NCI-H345 treated with DMSO at 0.1 percent for 48 hours (cell line): ENCODE measurements around the gene MGMT.
A peak's percentile ranks its signal among the peaks of the same experiment; 100 is the strongest.
"Not testable (repeated sequence)": the region's sequence is repeated elsewhere in the genome, so short reads cannot be mapped to it uniquely, and the experiment has no call there.

ENCODE experiments used
- DNase-seq: peaks from one replicate; lab custom pipeline; 2025; ENCODE audit not compliant: unreplicated experiment; lab: John Stamatoyannopoulos, UW

Gene MGMT

DNA sequence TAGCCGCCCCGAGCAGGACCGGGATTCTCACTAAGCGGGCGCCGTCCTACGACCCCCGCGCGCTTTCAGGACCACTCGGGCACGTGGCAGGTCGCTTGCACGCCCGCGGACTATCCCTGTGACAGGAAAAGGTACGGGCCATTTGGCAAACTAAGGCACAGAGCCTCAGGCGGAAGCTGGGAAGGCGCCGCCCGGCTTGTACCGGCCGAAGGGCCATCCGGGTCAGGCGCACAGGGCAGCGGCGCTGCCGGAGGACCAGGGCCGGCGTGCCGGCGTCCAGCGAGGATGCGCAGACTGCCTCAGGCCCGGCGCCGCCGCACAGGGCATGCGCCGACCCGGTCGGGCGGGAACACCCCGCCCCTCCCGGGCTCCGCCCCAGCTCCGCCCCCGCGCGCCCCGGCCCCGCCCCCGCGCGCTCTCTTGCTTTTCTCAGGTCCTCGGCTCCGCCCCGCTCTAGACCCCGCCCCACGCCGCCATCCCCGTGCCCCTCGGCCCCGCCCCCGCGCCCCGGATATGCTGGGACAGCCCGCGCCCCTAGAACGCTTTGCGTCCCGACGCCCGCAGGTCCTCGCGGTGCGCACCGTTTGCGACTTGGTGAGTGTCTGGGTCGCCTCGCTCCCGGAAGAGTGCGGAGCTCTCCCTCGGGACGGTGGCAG, at the start of gene MGMT:
TSS of gene MGMT (plus strand) at position 539 of the 656 bp plus-strand sequence.
- peak; percentile 26 for DNase-seq

DNA sequence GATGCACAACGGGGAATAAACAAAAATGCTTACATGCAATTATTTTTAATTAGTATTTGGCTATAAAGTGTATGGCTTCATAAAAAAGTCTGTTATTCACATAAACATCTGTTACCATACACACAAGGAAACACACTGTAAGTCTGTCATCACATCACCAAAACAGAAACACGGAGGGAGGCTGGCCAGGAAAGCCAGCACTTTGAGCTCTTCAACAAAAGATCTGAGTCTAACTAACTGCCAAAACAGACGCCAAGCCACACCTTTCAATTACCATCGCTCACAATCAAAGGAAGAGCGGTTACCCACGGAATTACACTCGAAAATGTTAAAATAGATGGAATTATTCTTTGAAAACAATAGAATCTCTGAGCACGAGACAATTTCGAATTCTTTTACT, 49.2 kb upstream of the MGMT start:
- no peak for DNase-seq

DNA sequence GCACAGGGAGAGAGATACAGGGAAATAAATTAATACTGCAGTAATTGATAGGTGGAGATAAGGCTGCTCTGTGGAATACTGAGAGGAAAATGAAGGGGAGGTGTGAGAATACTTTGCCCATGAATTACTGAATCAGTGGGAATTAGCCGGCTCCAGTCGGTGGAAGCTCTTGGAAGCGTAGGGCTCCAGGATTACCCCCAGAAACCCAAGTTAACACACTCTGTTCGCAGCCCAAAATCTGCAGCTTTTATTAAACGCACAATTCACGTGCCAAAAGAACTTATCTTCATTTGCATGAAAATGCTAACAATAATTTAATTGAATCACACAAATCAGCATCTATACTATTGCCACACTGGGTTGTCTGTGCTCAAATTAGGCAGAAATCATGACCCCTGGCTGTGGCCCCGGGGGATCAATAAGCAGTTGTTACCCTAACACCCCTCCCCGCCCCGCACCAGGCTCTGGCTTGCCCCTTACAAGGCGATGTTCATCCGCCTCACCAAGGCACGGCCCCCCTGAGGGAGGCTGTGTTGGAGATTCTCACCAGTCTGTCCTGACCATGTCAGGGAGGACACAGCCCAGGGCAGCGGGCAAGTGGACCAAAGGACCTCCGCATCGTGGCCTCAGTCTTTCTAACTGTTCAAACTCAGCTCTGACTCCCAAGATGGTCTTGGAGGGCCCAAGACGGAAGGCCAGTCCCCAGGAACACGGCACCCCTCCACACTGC, 48.4 kb upstream of the MGMT start:
- no peak for DNase-seq

DNA sequence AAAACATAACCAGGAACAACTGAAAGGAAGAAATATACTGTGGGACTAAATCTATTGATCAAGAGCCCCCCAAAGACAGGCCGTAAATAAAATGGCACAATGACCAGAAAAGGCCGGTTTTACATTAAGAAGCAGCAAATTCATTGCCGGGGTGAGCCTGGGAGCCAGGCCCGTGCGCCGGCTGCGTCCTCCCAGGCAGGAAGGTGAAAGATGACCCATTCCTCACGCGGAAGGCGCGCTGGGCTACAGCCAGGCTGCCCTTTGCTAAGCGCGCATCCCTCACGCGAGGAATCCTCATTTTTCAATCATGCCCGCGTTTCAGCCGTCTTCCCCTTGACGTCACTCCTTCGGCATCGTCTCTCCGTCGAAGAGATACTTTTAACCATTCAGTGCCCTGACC, 47.6 kb upstream of the MGMT start:
- no peak for DNase-seq

DNA sequence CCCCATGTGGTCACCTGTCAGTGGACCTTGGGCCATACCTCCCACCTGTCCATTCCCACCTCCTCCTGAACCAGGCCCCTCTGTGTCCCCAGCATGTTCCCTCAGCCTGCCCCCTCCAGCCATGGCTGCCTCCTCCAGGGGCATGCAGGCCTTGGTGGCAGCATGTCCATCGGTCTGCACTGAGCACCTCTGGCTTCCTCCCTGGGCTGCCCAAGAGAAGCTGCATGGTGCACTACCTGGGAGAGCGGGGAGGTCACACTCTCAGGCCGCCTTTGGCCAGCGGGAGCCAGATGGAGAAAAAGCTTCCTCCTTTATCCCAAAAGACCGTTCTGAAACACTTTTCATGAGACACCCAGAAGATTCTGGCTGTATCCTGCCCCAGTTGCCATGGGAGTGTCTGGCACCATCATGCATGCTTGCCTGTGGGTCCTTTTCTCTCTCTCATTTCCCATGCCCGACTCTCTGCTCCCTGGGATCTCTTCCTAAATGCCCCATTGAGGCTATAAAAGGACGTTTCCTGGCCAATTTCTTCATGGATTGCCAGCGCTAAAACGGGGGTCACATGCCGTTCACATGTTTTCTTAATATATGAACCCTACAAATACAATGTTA, 45.5 kb upstream of the MGMT start:
- no peak for DNase-seq

DNA sequence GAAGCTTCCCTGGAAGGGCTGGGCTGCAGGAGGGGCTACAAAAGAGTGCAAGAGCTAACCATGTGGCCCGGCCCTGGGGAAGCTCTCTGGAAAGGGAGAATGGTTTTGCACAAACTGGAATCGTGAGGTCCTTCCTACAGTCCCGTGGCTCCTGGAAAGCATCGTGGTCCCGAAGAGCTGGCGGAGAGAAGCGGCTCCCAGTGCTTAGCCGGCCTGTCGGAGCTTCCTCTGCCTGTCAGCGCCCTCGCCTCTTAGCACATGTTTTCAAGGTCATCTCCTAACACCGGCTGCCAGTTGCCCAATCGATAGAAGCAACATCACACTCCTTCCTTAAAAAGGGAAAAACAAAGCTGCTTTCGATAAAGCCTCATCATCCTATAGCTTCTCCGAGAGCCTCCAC, 42.1 kb upstream of the MGMT start:
- no peak for DNase-seq

DNA sequence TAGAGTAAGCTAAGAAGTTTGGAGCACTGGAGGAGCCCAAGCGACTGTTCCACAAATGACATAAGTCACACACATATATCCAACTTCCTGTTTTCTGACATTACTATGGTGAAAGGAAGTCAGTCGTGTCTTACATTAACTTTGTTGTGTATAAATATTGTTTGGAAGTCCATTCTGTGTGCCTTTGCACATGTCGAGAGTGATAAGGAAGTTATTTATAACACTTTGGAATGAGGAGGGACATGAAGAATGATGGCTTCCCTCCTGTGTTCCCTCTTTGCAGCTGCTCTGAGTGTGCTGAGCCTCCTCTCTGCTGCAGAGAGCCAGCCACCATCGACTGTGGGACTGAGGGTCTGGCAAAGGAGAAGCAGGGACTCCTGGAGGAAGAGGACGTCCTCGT, 40.4 kb upstream of the MGMT start:
- DNase-seq = no peak

DNA sequence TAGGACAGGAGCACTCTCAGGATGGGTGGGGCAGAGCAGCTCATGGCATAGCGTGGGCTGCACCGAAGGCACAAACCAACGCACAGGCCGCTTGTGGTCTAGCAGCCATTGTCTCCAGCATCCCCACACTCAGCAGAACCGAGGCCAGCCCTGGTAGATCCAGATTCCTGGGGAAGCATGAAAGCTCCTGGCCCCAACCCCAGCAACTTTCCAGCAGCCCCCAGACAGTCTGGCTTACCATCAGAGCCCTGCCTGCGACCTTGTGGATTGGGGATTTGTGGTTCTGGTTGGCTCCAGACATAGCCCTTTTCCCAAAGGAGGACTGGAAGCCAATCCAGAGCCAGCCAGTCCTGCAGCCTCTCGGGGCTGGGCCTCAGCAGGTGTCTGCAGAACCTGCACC, 33.8 kb upstream of the MGMT start:
- no peak for DNase-seq

DNA sequence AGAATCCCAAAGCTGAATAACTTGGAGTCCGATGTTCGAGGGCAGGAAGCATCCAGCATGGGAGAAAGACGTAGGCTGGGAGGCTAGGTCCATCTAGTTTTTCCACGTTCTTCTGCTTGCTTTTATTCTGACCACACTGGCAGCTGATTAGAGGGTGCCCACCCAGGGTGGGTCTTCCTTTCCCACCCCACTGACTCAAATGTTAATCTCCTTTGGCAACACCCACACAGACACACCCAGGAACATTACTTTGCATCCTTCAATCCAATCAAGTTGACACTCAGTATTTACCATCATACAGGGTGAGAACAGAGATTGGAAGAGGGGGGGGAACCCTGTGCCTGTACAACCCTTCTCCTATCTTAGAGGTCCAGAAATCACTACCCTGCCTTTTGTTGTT, 31.3 kb upstream of the MGMT start:
- not testable (repeated sequence) for DNase-seq

DNA sequence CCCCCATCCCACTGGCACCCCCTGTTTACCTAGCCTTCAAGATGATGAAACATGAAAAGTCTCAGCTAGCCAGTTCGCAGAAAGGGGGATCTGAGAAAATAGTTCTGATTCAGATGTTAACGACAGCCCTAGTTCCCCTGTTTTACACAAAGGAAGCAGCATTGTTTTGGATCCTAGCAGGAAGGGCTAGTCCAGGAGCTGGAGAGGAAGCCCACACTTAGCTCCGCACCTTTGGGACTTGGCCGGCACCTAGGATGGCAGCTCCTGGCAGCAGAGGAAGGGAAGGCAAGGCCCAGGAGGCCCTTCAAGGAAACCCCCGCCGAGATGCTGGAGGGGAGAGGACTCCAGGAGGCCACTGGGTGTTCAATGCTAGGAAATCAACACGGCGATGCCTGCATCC, 29.0 kb upstream of the MGMT start:
- DNase-seq = no peak

DNA sequence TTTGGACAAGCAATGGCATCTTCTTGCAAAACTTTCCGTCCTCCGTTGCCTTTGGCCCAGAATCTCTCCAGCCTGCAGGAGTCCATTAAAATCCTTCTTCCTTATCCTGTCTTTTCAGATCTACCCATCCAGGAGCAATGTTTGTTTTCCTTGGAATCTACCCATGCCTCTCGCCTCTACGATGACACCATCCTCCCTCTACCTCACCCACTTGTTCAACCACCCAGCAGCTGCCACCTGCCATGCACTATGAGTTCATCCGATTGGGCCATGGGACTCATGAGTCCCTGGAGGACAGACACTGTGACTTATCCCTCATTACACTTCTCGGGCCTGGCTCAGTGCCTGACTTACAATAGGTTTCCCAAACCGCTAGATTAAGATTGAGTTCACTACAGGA, 26.8 kb upstream of the MGMT start:
- DNase-seq = no peak

DNA sequence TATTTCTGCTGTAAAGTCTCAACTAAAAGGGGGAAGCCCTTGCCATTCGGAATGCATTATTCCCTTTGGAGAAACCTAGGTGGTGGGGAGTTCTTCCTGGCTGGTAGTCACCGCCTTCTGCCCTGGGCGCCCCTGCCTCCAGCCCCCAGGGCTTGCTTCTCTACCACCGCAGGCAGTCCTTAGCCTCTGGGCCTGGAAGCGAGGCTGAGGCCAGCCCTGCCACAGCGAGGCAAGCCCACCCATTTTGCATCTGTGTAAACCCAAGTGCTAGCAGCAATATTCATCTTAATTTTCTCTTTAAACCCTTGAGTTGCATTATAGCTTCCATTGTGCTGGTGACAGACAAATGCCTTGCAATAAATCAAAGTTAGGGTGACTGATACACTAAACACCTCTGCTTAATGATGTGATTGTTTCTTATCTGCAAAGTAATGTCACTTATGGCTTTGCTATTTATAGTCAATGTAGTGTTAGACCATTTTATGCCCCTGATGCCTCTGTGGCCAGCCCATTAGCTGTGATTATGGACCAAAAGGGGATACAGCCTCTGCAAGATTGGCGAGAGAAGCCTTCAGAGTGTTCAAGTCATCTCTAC, 26.2 kb upstream of the MGMT start:
- no peak for DNase-seq

DNA sequence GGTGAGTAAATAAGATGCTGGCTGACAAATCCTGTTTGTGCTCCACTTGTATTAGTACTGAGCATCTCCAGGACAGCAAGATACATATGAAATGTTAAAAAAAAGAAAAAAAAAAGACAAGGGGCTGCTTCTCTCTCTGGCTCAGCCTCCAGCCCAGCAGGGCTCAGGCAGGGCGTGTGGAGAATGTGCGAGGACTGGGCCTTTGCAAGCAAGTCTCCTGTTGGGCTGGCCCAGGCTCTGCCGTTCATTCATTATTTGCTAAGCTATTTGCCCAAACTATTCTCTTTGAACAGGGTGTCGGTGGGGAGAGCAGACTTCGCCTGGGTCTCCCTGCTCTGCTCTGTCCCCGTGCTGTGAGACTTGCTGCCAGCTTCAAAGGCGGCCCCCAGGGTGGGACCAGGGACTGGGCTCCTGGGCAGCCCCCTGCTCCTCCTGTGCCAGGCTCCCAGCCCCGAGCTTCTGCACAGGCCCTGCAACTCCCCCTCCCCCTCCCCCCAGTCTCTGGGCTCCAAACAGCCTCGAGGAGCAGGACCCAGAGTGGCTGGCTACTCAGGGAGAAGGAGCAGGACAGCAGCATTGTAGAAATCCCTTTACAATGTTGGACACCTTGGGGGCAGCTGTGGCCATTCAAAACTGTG, 25.6 kb upstream of the MGMT start:
- no peak for DNase-seq

DNA sequence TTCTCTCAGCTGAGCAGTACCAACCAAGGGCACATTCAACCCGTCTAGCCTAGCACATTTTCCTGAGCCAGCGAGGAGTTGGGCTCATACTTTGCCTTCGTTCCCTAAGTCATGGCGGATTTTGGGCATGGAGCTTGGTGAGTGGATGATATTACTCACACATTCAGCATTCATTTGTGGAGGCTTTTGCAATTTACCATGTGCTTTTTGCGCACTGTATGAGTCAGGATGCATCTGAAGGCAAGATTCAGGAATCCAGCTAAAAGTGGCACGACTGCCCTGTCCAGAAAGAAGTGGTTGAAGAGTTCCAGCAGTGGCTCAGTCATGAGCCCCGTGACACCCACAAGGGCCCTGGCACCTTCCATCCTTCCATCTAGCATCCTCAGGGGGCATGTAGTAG, 24.2 kb upstream of the MGMT start:
- DNase-seq = no peak

DNA sequence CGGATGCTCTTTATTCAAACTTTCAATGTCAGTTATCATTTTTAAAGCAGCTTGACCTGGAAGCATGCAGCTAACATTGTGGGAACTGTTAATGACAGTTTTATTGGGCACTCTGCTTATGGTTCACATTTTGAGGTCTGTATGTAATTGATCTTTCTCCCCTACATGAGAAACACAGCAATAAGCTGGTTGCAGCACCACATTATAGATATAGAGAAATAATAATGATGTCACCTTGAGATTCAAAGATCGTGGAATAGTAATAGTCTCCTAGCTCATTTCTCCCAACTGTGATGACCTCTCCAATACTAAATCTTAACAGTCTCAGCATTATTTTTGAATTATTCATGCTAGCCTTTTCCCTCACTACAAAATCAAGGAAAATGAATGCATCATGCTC, 22.7 kb upstream of the MGMT start:
- DNase-seq = no peak

DNA sequence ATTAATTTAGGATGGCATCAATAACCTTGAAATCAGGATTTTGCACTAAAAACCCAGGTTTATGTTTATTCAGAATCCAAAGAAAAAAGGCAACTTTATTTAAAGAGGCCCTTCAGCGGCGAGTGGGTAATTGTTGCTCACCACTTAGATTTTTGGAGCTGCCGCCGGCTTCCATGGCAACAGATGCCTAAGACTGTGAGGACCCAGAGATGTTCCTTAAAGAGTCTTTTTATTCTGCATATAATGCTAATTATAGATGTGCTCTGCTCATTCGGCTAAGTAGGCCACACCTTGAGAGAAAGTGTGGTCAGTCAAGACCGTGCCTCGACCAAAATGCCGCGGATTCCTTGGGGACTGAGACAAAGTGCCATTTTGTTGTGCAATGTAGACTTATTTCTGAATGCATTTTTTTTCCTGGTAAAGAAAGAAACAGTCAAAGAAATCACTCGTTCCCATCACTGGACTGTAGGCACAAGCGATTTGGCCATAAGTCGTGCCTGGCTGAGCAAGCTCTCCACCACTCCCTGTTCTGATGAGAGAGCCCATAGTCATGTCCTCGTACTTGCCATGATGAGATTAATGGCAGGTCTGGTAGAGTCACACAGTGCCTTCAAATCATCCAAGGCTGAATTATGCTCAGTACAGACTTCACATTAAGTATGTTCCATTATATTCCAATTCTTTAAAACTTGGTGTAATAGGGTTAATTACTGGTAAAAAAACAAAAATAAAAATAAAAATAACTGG, 21.4 kb upstream of the MGMT start:
- DNase-seq = no peak

DNA sequence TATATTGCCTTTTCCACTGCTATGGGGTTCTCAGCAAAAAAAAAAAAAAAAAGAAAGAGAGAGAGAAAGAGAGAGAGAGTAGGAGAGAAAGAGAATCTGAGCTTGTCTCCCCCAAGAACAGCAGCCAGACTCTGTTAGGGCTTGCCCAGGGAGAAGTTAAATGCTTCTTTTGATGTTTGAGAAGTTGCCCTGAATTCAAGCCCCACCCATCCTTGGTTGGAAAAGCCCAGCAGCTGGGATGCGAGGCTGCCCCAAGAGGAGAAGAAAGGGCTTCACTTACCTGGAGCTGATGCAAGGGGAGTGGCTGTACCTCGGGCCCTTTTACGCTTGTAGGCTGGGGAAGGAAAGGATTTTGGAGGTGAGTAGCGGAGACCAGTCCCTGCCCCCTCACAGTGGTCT, 20.9 kb upstream of the MGMT start:
- DNase-seq = no peak

DNA sequence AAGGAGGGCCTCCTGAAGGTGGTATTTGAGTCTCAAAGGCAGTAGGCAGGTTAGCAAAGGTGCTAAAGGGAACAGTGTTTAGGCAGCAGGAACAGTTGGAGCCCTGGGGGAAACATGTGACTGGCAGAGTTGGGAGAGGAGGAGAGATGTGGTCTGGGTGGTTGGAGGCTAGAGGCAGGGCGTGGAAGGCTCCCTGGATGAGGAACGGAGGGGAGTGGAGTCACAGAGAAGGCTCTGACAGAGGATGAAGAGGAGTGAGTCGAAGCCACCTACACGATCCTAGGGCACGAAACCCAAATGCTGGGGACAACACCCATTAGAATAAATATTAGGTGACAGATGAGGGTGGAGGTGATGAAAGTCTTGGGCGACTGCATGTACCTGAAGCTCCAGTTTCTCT, 19.6 kb upstream of the MGMT start:
- DNase-seq = no peak

DNA sequence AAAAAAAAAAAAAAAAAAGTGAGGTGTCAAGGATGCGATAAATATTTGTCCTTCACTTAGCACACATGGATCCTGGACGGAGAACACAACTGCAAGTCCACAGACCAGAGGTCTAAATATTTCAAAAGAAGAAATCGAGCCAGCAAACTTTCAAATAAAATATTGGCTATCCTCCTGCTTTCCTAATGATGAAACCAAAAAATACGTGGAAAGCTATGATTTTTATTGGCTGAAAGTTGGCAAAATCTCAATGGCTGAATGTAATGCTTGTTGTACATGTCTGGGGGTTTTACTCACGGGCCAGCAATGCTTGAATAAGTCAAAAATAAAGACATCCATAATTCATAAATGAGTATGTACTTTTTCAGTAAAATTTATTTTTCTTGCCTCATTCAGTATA, 19.0 kb upstream of the MGMT start:
- no peak for DNase-seq

DNA sequence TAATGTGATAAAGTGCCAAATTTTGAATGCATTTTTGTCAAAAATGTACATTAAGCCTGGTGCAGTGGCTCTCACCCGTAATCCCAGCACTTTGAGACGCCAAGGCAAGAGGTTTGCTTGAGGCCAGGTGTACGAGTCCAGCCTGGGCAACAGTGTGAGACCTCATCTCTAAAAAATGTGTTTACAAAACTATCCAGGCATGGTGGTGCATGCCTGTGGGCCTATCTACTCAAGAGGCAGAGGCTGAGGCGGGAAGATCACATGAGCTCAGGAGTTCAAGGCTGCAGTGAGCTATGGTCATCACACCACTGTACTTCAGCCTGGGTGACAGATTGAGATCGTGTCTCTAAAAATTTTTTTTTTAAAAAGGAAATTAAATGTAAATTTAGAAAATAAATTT, 18.5 kb upstream of the MGMT start:
- DNase-seq = no peak

DNA sequence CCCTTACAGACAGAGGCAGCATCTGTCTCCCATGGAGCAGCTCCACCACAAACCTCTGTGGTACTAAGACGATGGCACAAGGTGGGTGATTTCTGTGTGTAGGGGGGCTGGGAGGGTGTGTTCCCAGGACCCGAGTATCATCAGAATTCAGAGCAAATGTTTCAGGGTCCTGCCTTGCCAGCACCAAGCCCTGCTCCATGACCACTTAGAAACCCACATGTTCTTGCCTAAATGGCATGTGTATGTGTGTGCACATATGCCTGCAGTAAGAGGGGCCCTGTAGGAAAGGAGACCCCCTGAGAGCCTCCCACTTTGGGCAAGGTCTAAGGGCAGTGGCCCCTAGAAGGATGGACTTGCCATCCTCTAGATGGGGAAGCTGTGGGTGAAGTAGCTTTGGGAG, 17.1 kb upstream of the MGMT start:
- no peak for DNase-seq
